Heart right ventricle (tissue), 16 donors: ENCODE results near the gene PWWP2B. TPM values are rescaled to one million over a fixed set of nuclear protein-coding genes. Genes with fewer than 3 reads are reported as not detected.
A peak's percentile ranks its signal among the peaks of the same experiment; 100 is the strongest.

Source experiments
- ATAC-seq, 8 donors: fragments of 200-7000 bp; cut with Tn5 transposase; one replicate each; pipeline ENCODE4 v1.9.1; 2020; ENCODE audit warnings: mild to moderate bottlenecking in 8 of 8, moderate library complexity in 8 of 8, moderate number of reproducible peaks in 1 of 8
- DNase-seq, 2 donors: peaks; one replicate each; pipeline ENCODE4 v3.0.0-alpha.2; 2020
- H3K27ac ChIP-seq, 10 donors: fragments of 200-600 bp; sonication (generic) in 2 of 10; one replicate each; pipeline versions ENCODE4 v1.5.0 to v1.8.0; 2020 to 2022; ENCODE audit warnings: mild to moderate bottlenecking in 3 of 10
- H3K27me3 ChIP-seq, 7 donors: fragments of 200-600 bp; one replicate each; pipeline ENCODE4 v1.8.0; 2021 to 2022; ENCODE audit warnings: mild to moderate bottlenecking in 2 of 7
- H3K36me3 ChIP-seq, 9 donors: fragments of 200-600 bp; sonication (generic) in 1 of 9; one replicate each; pipeline versions ENCODE4 v1.5.0 to v1.8.0; 2020 to 2022; ENCODE audit warnings: mild to moderate bottlenecking in 2 of 9
- H3K4me1 ChIP-seq, 9 donors: fragments of 200-600 bp; sonication (generic) in 1 of 9; one replicate each; pipeline versions ENCODE4 v1.5.0 to v1.8.0; 2020 to 2022; ENCODE audit warnings: mild to moderate bottlenecking in 4 of 9
- H3K4me3 ChIP-seq, 10 donors: fragments of 200-600 bp; sonication (generic) in 2 of 10; one replicate each; pipeline versions ENCODE4 v1.5.0 to v1.8.0; 2020 to 2022; ENCODE audit warnings: mild to moderate bottlenecking in 7 of 10, moderate library complexity in 2 of 10
- H3K9me3 ChIP-seq, 11 donors: fragments of 200-600 bp in 10 of 11; sonication (generic) in 2 of 11; one replicate each; pipeline versions ENCODE4 v1.5.0 to v1.8.0; 2013 to 2022; ENCODE audit warnings: mild to moderate bottlenecking in 2 of 11, control low read depth in 1 of 11, moderate library complexity in 1 of 11
- WGBS, 2 donors: extraction: QIAGEN DNeasy Blood & Tissue Kit; methylation state at CpG; one replicate each; pipeline ENCODE4 v1.1.7; 2013; ENCODE audit warnings: inconsistent platforms in 1 of 2; 5-methylcytosine and 5-hydroxymethylcytosine counted together
- intact Hi-C, 10 donors: fragments of 100-400 bp; cut with DNase I; formaldehyde crosslinking; loops; one replicate each; pipeline versions ENCODE4 v1.11.1 to v1.14.2; 2022
- polyA plus RNA-seq, 2 donors: library from polyadenylated mRNA; stranded (reverse); fragments of 200-250 nt; gene quantifications; one replicate each; pipeline ENCODE4 v1.2.3, GENCODE V29; 2013
- total RNA-seq, 10 donors: library from RNA; stranded (reverse); fragmentation: NEBNext Ultra II Directional in 3 of 10; extraction: Animal tissue kit (Norgen Biotek cat#: 25700) in 3 of 10; gene quantifications; one replicate each; pipeline versions ENCODE4 v1.2.1 to v1.2.4, GENCODE V29; 2021 to 2023
- TF ChIP-seq, protein P1 (sequence below), 9 donors: fragments of 200-600 bp; sonication (generic) in 2 of 9; IDR thresholded peaks; one replicate each; pipeline versions ENCODE4 v1.5.0 to v1.8.0; 2021 to 2022; ENCODE audit warnings: antibody characterized with exemption in 9 of 9, mild to moderate bottlenecking in 5 of 9, moderate library complexity in 1 of 9
- donor health status: Arrhythmogenic right ventricular cardiomyopathy.
- donor health status: ischemic (EF 13 %, LVEDD 7.1; RV severe dilation, severe dysfunction).
- donor health status: healthy with polysubstance abuse.
- donor health status: DM: no; HTN: yes; CAD: no.
- donor health status: DM: no; HTN: no; CAD: no.
- donor health status: ischemic (EF 25% LVEDD 6.9; RV normal size, moderate dysfunction).
- donor health status: ischemic (EF 25% LVEDD 5.7; RV mildly dilated, moderate dysfunction).
- donor health status: healthy.
- donor health status: DM: yes; HTN: yes; CAD: no.
- donor health status: Ischemic cardiomyopathy.
- donor health status: ischemic (EF 35%, LVEDD 5.7; RV mildly dilated, moderate dysfunction).
- donor health status: nonischemic (EF 11% LVEDD 7.7; RV severe dilation, severe dysfunction).
- donor health status: DM: yes; HTN: yes; CAD: no.
- donor health status: PGD.
- donor health status: ischemic (EF 29% LVEDD 5.4; RV normal size, mild dysfunction).
- donor health status: nonischemic (EF 23%, LVEDD 6.1; RV moderate dilation, normal function).

The PWWP2B gene
- total and polyA plus RNA-seq, 12 donors, result 11.1 to 21.3 (median 15.0) TPM

DNA sequence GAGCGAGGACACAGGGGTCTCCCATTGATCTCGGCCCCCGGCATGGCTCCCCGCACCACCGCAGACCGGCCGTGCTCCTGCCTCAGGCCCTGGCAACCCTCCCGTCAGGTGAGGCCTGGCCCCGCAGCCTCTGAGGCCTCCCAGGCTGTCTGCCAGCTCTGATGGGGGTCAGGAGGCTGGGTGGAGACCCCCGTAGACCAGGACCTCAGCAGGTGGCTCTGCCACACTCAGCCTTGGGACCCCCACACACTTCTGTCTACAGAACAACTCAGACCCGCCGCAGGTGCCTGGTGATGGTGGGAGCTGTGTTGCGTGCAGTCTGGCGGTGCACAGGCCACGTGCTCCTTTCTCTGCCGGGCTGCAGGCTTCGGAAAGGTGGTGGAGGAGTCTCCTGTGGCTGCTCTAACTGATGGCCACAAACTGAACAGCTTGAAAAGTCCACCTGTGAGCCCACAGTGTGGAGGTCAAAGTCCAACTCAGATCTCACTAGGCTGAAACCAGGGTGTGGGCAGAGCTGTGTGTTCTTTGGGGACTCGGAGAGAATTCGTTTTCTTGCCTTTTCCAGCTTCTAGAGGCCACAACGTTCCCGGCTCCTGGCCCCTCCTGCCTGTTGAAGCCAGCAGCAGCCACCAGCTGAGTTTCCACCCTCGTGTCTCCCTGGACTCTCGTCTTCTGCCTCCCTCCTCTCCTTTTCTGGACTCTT lies 62.5 kb downstream of the PWWP2B start:
- no peak overlapping the region for H3K27ac ChIP-seq
- DNase-seq, result peak in 1 of 2 donors; percentile 12
- H3K36me3 ChIP-seq, result no peaks in the 10 kb centered on the region
- H3K4me3 ChIP-seq, result no peak overlapping the region
- WGBS, 2 donors, result 85 to 91% methylated on average over 23 of the region's 23 CpGs
- TF ChIP-seq, protein P1, sequence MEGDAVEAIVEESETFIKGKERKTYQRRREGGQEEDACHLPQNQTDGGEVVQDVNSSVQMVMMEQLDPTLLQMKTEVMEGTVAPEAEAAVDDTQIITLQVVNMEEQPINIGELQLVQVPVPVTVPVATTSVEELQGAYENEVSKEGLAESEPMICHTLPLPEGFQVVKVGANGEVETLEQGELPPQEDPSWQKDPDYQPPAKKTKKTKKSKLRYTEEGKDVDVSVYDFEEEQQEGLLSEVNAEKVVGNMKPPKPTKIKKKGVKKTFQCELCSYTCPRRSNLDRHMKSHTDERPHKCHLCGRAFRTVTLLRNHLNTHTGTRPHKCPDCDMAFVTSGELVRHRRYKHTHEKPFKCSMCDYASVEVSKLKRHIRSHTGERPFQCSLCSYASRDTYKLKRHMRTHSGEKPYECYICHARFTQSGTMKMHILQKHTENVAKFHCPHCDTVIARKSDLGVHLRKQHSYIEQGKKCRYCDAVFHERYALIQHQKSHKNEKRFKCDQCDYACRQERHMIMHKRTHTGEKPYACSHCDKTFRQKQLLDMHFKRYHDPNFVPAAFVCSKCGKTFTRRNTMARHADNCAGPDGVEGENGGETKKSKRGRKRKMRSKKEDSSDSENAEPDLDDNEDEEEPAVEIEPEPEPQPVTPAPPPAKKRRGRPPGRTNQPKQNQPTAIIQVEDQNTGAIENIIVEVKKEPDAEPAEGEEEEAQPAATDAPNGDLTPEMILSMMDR (IDR thresholded peaks at IDR 0.05), result no peak
- no peaks in the 10 kb centered on the region for H3K9me3 ChIP-seq
- H3K4me1 ChIP-seq, result peaks cover 17 to 48% (median 35%) of the 10 kb centered on the region in 9 donors
- ATAC-seq, result no peak
- intact Hi-C loops, result loop anchor here in 9 of 10 donors (1.0 to 10.0 kb wide), 11 partner anchors 48 to 235 kb away; partner anchors contain the start of gene INPP5A (in 5 of the 9)
- peaks cover 0 to 14% (median 6%) of the 10 kb centered on the region in 7 donors for H3K27me3 ChIP-seq

DNA sequence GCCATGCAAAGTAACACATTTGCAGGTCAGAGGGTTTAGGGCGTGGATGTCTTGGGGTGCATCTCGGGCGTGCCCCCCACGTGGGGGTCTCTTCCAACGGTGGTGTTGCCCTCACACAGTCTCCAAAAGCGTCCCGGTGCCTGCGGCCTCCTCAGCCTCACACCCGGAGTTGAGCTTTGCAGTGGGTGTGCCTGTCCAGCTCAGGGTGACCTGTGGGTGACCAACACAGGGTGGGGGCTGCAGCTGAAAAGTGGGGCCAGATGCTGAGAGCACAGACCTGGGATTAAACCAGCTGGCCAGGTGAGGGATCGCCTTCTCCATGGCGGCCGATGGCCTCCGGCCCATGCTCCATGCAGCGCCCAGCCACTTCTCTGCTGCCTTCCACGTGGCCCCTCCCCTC lies 63.1 kb downstream of the PWWP2B start:
- Histone ChIP-seq H3K27me3 (peaks cover 0 to 14% (median 6%) of the 10 kb centered on the region in 7 donors), H3K4me3 (no peak overlapping the region), H3K9me3 (no peaks in the 10 kb centered on the region), H3K36me3 (no peaks in the 10 kb centered on the region), H3K4me1 (peaks cover 23 to 55% (median 40%) of the 10 kb centered on the region in 9 donors), H3K27ac (no peak overlapping the region)
- peak in 1 of 2 donors; percentile 8 for DNase-seq
- TF ChIP-seq, protein P1 (IDR thresholded peaks at IDR 0.05), result no peak
- ATAC-seq, result no peak
- WGBS, 2 donors, result 91 to 93% methylated on average over 15 of the region's 15 CpGs
- intact Hi-C loops, result loop anchor here in 8 of 10 donors (1.0 to 10.0 kb wide), 7 partner anchors 47 to 177 kb away; partner anchors contain the start of gene INPP5A (in 4 of the 8)

DNA sequence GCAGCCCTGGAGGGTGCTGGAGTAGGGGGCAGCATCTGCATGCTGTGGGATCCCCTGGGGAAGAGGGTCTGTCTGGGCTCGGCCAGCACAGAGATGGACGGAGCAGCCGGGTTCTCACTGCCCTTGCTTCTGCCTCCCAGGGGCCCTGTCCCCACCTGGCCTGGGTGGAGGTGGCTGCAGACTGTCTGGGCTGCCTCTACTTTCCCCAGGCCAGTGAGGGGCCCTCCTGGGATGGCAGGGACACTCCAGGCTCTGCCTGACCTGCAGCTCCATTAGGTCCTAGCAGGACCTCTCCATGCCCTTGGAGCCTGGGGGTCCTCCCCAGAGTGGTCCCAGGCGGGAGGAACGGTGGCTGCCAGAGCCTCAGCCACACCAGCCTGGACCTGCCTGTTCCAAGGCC lies 63.7 kb downstream of the PWWP2B start:
- Histone ChIP-seq H3K36me3 (no peaks in the 10 kb centered on the region), H3K9me3 (no peaks in the 10 kb centered on the region), H3K27ac (no peak overlapping the region), H3K4me1 (peaks cover 27 to 61% (median 46%) of the 10 kb centered on the region in 9 donors), H3K4me3 (no peak overlapping the region), H3K27me3 (peaks cover 0 to 14% (median 6%) of the 10 kb centered on the region in 7 donors)
- peak in 1 of 2 donors; percentile 6 for DNase-seq
- intact Hi-C loops, result loop anchor here in 8 of 10 donors (1.0 to 10.0 kb wide), 7 partner anchors 47 to 177 kb away; partner anchors contain the start of gene INPP5A (in 4 of the 8)
- no peak for ATAC-seq
- TF ChIP-seq, protein P1 (IDR thresholded peaks at IDR 0.05), result no peak
- 92 to 96% methylated on average over 4 to 5 of the region's 5 CpGs for WGBS, 2 donors

DNA sequence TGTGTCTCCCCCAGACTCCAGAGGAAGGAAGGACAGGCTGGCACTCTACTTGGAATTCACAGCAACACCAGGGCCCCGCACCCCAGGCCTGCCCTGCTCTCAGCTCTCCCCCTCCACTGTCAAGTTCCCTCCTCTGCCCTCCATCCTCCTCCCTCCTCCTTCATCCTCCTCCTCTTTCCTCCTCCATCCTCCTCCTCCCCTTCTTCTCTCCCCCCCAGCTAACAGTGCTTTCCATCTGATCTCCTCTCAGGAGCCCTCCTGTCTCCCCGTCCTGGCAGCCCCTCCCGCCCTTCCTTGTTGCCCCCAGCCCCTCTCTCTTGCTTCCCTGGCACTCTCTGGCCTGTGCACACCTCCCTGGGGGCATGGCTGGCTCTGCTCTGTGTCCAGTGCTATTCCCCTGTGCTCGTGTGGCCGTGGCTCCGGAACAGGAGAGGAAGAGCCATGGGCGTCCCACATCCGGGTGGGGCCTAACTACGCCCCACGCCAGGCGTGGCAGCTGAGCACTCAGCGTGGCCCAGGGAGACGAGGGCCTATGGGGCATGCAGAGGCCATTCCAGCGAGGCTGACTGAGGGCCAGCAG lies 64.2 kb downstream of the PWWP2B start:
- no peaks in the 10 kb centered on the region for H3K36me3 ChIP-seq

More for the DNA sequence above, 64.2 kb downstream of the PWWP2B start:
- no peak for ATAC-seq
- intact Hi-C loops, result loop anchor here in 8 of 10 donors (5.0 to 10.0 kb wide), 6 partner anchors 46 to 116 kb away; partner anchors contain the start of gene INPP5A (in 4 of the 8)
- Histone ChIP-seq H3K4me1 (peaks cover 27 to 66% (median 51%) of the 10 kb centered on the region in 9 donors), H3K27ac (no peak overlapping the region), H3K27me3 (peaks cover 0 to 12% (median 6%) of the 10 kb centered on the region in 7 donors), H3K4me3 (no peak overlapping the region), H3K9me3 (no peaks in the 10 kb centered on the region)
- TF ChIP-seq, protein P1 (IDR thresholded peaks at IDR 0.05), result no peak
- WGBS, 2 donors, result 77 to 81% methylated on average over 14 of the region's 14 CpGs
- DNase-seq, result no peak
